Stimulated activated CD4-positive, alpha-beta T cell treated with anti-CD3 and anti-CD28 coated beads, Interleukin-15, amount 100 ng/mL, for 1 hour (primary cell): ENCODE data around the gene BCAS3.
"Not testable (repeated sequence)": the region's sequence is repeated elsewhere in the genome, so short reads cannot be mapped to it uniquely, and the experiment has no call there.

Source experiments
- DNase-seq, 2 donors: peaks; one replicate each; pipeline ENCODE4 v3.0.0-alpha.2; 2020; ENCODE audit warnings: low read depth in 1 of 2, low spot score in 1 of 2

BCAS3 gene

GRCh38 chr17:60677308-60678117, at the start of gene BCAS3:
Gene BCAS3, plus strand, starts transcription at chr17:60677851.
- peak; percentile 84 to 91 for DNase-seq

DNA sequence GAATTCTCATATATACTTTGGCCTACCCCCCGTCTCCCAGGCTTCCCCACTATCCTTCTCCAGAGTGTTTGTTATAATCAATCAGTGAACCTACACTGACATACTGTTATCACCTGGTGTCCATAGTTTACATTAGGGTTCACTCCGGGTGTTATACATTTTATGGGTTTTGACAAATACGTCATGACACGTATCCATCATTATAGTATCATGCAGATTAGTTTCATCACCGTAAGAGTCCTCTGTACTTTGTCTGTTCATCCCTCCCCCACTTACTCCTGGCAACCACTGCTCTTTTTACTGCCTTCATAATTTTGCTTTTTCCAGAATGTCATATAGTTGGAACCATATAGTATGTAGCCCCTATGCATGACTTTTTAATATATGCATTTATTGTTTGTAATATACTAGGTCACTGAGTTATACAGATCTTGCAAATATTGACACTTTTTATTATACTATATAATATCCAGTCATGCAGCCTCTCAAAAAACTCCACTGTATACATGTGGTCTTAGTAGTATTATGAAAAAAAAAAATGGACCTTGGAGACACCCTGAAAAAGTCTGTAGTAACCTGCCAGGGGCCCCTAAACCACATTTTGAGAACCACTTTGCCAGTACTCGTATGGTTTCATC, 49.3 kb upstream of the BCAS3 start:
- DNase-seq, result no peak

GRCh38 chr17:60629120-60629519, 48.5 kb upstream of the BCAS3 start:
- no peak for DNase-seq

DNA sequence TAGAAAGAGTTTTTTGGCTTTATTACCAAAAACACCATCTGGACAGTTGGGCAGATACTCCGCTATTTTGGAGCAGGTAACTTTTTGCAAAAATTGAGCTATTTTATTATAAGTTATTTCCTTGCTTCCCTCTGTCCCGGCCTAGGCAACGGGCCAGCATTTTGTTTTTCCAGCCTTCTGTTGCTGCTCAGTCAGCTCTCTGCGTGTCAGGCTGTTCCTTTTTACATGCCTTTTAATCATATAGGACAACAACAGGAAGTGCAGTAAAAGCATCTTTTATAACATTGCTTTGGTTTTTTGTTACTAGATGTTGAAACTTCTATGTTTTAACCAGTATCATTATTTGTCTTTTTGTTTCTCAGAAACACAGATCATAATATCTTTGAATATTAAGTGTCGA, 47.3 kb upstream of the BCAS3 start:
- DNase-seq, result no peak

- DNase-seq, result no peak
Observed at GRCh38 chr17:60631119-60631518, 46.5 kb upstream of the BCAS3 start.

GRCh38 chr17:60637683-60638082, 40.0 kb upstream of the BCAS3 start:
- no peak for DNase-seq

DNA sequence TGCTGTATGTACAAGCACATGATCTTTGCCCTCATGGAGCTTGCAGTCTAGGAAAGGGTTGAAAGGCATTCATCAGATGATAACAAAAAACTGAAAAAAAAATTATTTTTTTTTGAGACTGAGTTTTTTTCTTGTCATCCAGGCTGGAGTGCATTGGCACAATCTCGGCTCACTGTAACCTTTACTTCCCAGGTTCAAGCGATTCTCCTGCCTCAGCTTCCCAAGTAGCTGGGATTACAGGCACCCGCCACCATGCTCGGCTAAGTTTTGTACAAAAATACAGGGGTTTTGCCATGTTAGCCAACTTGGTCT, 38.7 kb upstream of the BCAS3 start:
- DNase-seq, result no peak

- DNase-seq, result no peak
Observed at GRCh38 chr17:60640503-60640902, 37.1 kb upstream of the BCAS3 start.

DNA sequence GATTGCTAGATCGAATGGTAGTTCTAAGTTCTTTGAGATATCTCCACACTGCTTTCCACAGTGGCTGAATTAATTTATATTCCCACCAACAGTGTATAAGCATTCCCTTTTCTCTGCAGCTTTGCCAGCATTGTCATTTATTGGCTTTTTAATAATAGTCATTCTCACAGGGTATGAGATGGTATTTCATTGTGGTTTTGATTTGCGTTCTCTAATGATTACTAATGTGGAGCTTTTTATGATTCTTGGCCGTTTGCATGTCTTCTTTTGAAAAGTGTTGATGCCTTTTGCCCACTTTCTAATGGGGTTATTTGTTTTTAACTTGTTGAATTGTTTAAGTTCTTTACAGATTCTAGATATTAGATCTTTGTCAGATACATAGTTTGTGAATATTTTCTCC, 36.5 kb upstream of the BCAS3 start:
- no peak for DNase-seq

GRCh38 chr17:60641810-60642220, 35.8 kb upstream of the BCAS3 start:
- no peak for DNase-seq

DNA sequence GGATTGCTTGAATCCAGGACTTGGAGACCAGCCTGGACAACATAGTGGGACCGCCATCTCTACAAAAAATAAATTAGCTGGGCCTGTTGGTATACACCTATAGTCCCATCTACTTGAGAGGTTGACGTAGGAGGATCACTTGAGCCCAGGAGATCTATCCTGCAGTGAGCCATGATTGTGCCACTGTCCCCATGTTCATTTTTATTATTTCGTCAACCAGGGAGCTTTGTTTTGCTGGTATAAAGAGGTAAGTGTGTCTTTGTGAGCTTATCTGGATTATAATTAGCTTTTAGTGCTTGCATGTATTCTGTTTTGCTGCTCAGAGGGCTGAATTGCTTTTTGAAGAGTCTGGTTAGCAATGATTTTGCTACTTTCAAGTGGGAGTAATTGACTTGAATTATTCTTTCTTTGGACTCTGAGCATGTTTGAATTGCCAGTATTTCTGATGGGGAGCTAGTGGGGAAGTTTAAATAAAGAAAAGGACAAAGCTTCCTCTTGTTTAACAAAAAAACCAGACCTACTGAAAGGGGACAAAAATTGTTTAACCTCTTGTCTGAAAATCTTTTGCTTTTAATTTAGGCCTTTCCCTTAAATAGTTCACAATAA, 31.6 kb upstream of the BCAS3 start:
- DNase-seq, result no peak

GRCh38 chr17:60646701-60647100, 30.9 kb upstream of the BCAS3 start:
- DNase-seq, result no peak

DNA sequence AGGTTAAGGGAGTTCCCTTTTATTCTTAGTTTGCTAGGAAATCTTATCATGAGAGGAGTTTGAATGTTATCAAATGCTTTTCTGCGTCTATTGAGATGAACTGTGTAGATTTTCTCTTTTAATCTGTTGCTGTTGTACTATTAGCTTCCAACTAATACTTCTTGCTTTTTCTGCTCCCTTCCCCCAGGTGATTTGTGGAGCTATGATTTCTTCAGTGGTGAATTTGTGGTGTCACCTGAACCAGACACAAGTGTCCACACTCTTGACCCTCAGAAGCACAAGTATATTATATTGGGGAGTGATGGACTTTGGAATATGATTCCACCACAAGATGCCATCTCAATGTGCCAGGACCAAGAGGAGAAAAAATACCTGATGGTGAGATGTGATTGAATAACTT, 29.9 kb upstream of the BCAS3 start:
- DNase-seq, result no peak

GRCh38 chr17:60652454-60653247, 25.0 kb upstream of the BCAS3 start:
- DNase-seq, result no peak

GRCh38 chr17:60653569-60653968, 24.1 kb upstream of the BCAS3 start:
- DNase-seq, result no peak

DNA sequence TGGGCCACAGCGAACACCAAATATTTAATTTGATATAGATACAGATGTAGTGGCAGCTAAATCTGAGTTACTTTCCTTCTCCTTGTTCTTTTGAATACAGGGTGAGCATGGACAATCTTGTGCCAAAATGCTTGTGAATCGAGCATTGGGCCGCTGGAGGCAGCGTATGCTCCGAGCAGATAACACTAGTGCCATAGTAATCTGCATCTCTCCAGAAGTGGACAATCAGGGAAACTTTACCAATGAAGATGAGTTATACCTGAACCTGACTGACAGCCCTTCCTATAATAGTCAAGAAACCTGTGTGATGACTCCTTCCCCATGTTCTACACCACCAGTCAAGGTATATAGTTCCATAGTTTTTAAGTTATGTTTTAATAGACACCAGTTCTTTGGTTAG, 21.2 kb upstream of the BCAS3 start:
- no peak for DNase-seq

GRCh38 chr17:60659156-60659555, 18.5 kb upstream of the BCAS3 start:
- DNase-seq, result no peak

- DNase-seq, result no peak
Observed at GRCh38 chr17:60661489-60661888, 16.2 kb upstream of the BCAS3 start.

- DNase-seq, result no peak
Observed at GRCh38 chr17:60664022-60664421, 13.6 kb upstream of the BCAS3 start.

- no peak for DNase-seq
Observed at GRCh38 chr17:60665602-60666001, 12.0 kb upstream of the BCAS3 start.

GRCh38 chr17:60668741-60669140, 8.9 kb upstream of the BCAS3 start:
- DNase-seq, result not testable (repeated sequence)

DNA sequence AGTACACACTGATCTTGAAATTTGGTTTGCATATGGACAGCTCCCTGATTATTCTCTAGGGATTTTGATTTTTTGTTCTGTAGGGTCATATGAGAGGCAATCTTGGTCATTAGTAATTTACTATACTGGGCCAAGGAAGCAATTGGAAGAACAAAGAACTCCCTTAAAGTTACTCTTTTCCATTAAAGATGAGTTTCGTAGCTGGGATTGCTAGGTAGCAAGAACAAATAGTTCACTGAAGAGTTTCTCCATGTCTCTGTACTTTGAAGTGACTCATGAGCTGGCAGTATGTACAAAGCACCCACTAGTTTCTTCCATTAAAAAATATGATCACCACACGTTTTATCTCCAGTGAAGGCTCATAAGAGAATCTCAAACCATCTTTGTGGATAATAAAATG, 6.2 kb upstream of the BCAS3 start:
- no peak for DNase-seq
